ENCODE data around the gene PRICKLE3.

PRICKLE3 gene

GRCh38 chrX:49205443-49205842 is 19.3 kb upstream of the PRICKLE3 start:
- DNase-seq (ENCODE audit: low read depth), result no peak

GRCh38 chrX:49204709-49205108 is 18.5 kb upstream of the PRICKLE3 start:
- DNase-seq (ENCODE audit: low read depth), result no peak

DNA sequence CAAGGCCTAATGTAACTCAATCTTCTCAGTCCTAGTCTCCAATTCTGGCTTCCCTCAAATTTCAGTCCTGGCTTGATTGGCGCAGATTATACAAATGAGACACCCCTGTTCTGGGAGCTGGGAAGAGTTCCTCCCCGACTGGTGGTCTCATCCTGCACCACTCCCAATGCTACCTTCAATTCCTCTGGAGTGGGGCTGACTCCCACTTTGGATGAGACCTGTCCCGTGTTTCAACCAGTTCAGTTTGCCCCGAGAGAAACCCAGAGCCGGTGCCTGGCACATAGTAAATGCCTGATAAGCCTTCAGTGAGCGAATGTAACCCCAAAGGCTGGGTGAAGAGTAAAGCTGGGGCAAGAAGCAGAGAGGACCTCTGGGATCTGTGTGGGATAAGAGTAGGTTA is 17.8 kb upstream of the PRICKLE3 start:
- no peak for DNase-seq (ENCODE audit: low read depth)

DNA sequence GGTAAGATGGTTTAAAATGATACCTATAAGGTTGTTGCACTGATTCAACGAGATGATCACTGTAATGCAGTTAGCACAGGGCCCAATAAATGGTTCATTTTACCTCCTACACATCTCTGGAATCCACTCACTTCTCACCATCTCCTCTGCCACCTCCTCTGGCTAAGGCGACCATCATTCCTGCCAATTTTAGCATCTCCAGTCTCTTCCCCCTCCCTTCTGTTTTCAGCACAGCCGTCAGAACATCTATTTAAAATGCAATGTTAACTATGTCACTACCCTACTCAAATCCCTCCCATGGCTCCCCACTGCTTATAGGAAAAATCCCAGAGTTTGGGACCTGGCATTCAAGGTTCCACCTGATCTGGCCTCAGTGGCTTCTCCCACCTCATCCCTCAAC is 17.4 kb upstream of the PRICKLE3 start:
- no peak for DNase-seq (ENCODE audit: low read depth)

DNA sequence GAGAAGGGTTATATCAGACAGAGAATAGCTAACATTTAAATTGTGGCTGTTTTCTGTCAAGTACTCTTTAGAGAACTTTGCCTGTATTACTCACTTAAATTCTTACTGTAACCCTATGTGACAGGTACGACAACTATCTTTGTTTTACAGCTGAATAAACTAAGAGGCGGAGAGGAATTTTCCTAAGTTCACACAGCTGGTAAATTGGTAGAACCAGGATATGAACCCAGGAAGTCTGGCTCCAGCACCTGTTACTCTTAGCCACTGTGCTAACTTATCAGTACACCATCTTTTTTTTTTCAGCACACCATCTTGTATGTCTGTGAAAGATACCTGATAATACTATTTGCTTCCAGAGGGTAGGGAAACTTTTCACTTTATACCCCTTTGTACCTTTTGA is 15.8 kb upstream of the PRICKLE3 start:
- DNase-seq (ENCODE audit: low read depth), result no peak

DNA sequence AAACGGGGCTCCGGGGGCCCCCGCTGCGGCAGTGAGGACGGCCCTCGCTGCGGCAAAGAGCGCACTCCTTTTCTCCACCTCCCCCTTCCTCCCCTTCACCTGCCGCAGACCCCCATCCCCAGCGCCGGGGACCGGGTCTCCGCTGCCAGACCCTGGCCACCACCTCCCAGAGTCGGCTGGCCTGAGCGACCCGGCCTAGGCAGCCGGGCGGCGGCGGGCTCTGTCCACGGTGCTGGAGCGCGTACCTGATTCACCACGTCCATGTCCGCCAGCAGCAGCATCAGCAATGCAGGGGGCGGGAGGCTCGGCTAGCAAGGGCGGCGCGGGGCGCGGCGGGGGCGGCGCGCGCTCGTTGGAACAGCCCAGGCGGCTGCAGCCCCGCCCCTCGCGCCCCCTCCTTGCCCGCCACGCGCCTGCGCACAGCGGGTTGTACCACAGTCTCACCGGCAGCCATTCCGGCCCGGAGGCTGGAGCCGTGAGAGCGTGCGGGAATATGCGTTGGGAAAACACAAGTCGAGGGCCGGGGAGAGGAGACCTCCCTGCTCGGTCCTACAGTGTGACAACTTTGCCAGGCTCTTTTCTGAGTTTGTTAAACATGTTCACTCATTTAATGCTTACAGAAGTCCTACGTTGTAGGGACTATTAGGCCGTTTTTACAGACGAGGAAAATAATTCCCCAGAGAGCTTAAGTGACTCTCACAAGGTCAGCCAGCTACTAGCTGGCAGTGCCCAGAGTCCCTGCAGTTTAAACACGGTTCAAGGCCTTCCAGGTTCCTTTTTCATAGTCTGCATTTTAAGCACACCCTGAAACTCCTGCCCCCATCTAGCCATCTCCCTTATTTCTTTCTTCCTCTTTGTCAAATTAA is 14.0 kb upstream of the PRICKLE3 start, which contains the start of gene SYP:
Gene SYP, minus strand, starts transcription at position 288 of the 866 bp plus-strand sequence. Its CDS starts 7 bp downstream, at position 281.
- DNase-seq (ENCODE audit: low read depth), result peak; percentile 75

- no peak for DNase-seq (ENCODE audit: low read depth)
Observed at GRCh38 chrX:49199315-49199595, 13.1 kb upstream of the PRICKLE3 start.

DNA sequence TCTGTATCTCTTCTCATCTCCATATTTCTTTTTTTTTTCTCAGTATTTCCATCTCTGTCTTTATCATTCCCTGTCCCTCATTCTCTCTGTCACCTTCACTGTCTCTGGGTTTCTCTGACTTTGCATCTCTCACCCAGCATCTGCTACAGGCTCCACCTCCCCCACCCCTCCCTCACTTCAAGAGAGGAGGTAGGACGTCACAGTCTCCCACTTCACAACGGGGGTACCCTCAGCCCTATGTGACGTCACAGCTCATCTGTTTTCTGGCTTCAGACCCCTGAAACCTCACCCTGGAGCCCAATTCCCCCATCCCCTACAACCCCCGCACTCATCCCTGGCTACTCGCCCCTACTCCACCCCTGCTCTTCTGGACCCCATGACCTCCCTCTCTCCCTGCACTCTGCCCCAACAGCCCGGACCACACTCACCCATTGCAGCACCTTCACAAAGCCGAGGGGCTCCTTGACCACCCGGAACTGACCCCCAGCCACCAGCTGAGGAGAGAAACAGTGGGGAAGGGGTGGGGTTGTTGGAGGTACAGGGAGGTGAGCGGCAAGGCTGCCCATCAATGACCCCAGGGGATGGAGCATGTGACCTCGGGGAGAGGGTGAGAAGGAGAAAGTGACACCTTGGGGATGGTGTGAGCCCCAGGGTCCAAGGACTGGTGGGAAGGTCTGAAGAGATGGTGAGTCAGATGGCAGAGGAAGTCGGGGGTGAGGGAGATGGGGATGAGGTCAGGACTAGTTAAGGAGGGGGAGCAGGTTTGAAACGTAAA is 12.6 kb upstream of the PRICKLE3 start:
- no peak for DNase-seq (ENCODE audit: low read depth)

DNA sequence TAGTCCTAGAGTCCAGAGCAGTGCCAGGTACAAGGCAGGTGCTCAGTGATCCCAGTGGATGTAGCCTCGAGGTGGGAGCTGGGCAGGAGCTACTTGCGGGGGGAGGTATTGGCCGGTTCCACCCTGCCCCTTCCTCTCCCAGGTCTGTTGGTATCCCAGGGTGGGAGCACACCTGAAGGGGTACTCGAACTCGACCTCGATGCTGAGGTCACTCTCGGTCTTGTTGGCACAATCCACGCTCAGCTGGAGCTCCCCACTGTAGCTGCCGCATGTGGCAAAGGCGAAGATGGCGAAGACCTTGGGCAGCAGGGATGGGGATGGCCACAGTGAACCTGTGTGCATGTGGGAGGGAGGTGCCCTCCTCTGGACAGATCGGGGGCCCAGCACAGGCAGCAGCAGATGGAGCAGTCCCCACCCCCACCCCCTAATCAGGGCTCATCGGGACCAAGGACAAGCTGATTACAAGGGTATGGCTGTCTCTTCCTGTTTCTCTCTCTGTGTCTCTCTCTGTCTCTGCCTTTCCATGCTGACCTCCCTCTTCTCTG is 11.4 kb upstream of the PRICKLE3 start:
- DNase-seq (ENCODE audit: low read depth), result no peak

- no peak for DNase-seq (ENCODE audit: low read depth)
Observed at GRCh38 chrX:49193542-49193964, 7.4 kb upstream of the PRICKLE3 start.

- DNase-seq (ENCODE audit: low read depth), result no peak
Observed at GRCh38 chrX:49192722-49193328, 6.7 kb upstream of the PRICKLE3 start.

DNA sequence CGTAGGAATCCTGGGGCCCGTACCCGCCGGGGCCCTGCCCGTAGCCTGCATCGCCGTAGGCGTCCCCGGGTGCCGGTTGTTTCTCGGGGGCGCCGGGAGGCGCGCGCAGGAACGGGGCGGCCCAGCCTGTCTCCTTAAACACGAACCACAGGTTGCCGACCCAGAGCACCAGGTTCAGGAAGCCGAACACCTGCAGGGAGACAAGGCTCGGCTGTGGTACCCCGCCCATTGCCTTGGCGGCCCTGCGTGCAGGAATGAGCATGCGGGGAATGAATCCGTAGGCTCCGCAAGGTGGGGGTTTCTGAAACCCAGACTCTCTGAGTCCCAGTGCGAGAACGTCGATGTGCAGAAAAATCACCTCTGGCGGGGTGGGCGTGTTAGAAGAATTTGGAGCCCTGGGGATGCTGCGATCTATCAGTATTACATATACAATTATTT is 5.4 kb upstream of the PRICKLE3 start:
- no peak for DNase-seq (ENCODE audit: low read depth)

- DNase-seq (ENCODE audit: low read depth), result peak; percentile 72
Observed at GRCh38 chrX:49190821-49191573, 4.8 kb upstream of the PRICKLE3 start.

DNA sequence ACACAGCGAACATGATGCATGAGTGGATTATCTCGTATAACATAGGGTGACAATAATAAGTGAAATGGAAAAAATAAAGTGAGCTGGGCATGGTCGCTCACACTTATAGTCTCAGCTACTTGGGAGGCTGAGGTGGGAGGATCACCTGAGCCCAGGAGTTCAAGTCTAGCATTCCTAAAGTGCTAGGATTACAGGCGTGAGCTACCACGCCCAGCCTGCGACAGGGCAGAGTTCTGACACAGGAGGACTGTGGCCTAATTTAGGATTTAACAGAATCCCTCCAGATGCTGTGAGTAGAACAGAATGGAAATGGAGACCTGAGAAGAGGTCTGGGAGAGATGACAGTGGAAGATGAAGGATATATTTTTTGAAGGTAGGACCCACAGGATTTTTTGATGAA is 3.4 kb upstream of the PRICKLE3 start:
- DNase-seq (ENCODE audit: low read depth), result no peak

DNA sequence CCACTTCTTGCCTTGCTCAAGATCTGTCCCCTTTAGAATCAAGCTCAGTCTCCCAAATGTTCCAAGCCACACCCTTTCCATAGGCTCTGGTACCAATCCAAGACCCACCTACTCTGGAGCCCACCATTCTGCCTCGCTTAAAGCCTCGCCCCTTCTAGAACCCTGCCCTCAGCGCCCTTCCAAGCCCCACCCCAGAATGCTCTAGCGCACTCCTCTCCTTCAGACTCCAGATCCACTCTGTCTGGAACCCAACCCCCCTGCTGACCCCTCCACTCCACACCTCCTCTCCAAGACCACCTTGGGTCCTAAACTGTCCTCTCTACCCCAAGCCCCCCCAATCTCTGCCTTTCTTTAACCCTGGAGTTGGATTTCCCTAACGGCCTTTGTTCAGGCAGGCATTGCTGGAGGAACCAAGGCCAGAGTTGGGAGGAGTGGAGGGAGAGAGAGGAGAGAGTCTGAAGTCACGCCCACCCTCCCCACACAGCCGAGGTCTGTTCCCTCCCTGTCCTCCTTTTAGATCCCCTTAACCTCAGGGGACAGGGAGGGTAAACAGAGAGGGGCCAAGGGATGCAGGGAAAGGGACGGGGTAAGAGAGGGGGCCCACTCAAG is 2.4 kb upstream of the PRICKLE3 start:
- DNase-seq (ENCODE audit: low read depth), result no peak

DNA sequence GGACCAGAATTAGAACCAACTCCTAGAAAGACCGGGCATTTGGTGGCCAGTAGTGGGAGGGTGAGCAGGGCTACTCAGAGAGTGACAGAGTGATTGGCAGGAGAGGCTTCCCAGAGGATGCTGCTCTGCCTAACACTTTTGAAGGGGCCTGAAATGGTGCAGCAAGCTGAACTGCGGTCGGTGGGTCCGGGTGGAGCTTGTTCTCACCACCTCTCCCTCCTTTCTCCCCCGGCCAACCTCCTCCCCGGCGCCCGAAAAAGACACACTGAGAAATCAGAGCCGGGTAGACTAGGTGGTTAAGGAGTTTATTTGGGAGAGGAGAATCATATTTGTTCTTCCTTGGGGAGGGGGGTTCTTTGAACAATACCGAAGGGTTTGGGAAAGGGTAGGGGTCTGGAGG is 1.4 kb upstream of the PRICKLE3 start:
- no peak for DNase-seq (ENCODE audit: low read depth)

GRCh38 chrX:49187028-49187394 is 838 bp upstream of the PRICKLE3 start:
- no peak for DNase-seq (ENCODE audit: low read depth)

- no peak for DNase-seq (ENCODE audit: low read depth)
Observed at GRCh38 chrX:49184294-49185281, 1.6 kb downstream of the PRICKLE3 start.

- no peak for DNase-seq (ENCODE audit: low read depth)
Observed at GRCh38 chrX:49183701-49184281, 2.4 kb downstream of the PRICKLE3 start.

GRCh38 chrX:49179358-49179757 is 6.8 kb downstream of the PRICKLE3 start:
- DNase-seq (ENCODE audit: low read depth), result no peak
